Activated CD4-positive, alpha-beta memory T cell treated with anti-CD3 and anti-CD28 coated beads for 36 hours (primary cell): Measurements from ENCODE around the gene NCOA3. TPM values are rescaled to one million over a fixed set of nuclear protein-coding genes. Genes with fewer than 3 reads are reported as not detected.
A peak's percentile ranks its signal among the peaks of the same experiment; 100 is the strongest.

Experiments used
- CTCF ChIA-PET: fragments of 350-600 bp; sonication (Branson Sonifier 250); formaldehyde crosslinking; loops from one replicate; lab custom pipeline; 2021; ENCODE audit warnings: antibody characterized with exemption, inconsistent platforms; lab: Charles Lee
- POLR2A ChIA-PET: fragments of 350-600 bp; sonication (Branson Sonifier 250); formaldehyde crosslinking; loops from one replicate; lab custom pipeline; 2021; ENCODE audit warnings: antibody characterized with exemption; lab: Charles Lee
- DNase-seq: peaks from one replicate; pipeline ENCODE4 v3.0.0-alpha.2; 2020
- H3K27ac Mint-ChIP-seq: one replicate; pipeline ENCODE4 v1.8.0; 2021; ENCODE audit warnings: mixed read lengths
- H3K27me3 Mint-ChIP-seq: one replicate; pipeline ENCODE4 v1.8.0; 2021; ENCODE audit warnings: mixed read lengths
- H3K36me3 Mint-ChIP-seq: one replicate; pipeline ENCODE4 v1.8.0; 2021; ENCODE audit warnings: mixed read lengths
- H3K4me1 Mint-ChIP-seq: one replicate; pipeline ENCODE4 v1.8.0; 2021; ENCODE audit warnings: low read depth, mixed read lengths
- H3K4me3 Mint-ChIP-seq: one replicate; pipeline ENCODE4 v1.8.0; 2021; ENCODE audit warnings: mild to moderate bottlenecking, mixed read lengths
- H3K9me3 Mint-ChIP-seq: one replicate; pipeline ENCODE4 v1.8.0; 2021; ENCODE audit warnings: mixed read lengths
- intact Hi-C: fragments of 100-400 bp; cut with micrococcal nuclease; formaldehyde crosslinking; loops from one replicate; pipeline ENCODE4 v1.15.1; 2023
- total RNA-seq, 2 experiments: library from RNA; stranded (reverse); gene quantifications; one replicate each; pipeline ENCODE4 v1.2.3, GENCODE V29; 2021

The NCOA3 gene
- total RNA-seq, 2 experiments from 2014 or later, result 72.0 to 81.8 TPM

DNA sequence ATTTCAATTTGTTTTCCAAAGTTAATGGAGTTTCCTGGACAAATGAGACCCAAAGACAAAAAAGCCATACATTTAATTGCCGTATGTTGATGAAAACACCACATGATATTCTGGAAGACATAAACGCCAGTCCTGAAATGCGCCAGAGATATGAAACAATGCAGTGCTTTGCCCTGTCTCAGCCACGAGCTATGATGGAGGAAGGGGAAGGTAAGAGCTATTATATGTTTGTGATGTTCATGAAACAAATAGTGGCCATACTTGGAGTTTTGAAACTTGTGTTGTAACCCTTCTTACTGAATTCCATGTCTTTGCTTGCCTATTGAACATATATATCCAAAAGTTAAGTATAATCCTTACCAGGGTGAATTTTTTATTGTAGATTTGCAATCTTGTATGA lies 125.9 kb downstream of the NCOA3 start:
- peaks cover 48% of the 10 kb centered on the region for H3K36me3 Mint-ChIP-seq
- H3K27ac Mint-ChIP-seq, result peak overlapping the region; percentile 2
- H3K4me1 Mint-ChIP-seq, result peaks cover 8% of the 10 kb centered on the region
- DNase-seq, result no peak
- H3K4me3 Mint-ChIP-seq, result no peak overlapping the region
- CTCF ChIA-PET, result interaction anchor here (0.7 kb wide), 1 partner anchor 51 kb away, joined by 3 read pairs; no protein-coding TSS in a partner anchor
- no peaks in the 10 kb centered on the region for H3K9me3 Mint-ChIP-seq
- POLR2A ChIA-PET, result no interaction called here
- no peaks in the 10 kb centered on the region for H3K27me3 Mint-ChIP-seq
- intact Hi-C loops, result no loop called here

DNA sequence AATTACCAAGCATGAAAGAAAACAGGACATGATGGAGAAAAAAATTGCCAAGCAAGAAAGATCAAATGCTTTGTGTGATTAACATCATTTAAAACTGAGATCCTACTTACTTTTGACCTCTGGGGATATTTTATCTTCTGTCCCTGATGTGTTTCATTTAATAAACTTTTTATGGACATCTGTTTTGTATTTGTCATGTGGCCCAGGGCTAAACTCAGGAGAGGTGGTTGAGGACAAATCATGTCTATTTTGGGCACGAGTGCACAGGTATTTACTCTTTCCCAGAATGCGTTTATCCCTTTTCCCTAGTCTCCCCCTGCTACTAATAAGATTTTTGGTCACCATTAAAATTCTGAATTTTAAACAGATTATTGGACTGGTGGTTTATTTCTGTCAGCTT lies 128.2 kb downstream of the NCOA3 start:
- CTCF ChIA-PET, result interaction anchor here (1.4 kb wide), 1 partner anchor 15 kb away, joined by 3 read pairs; no protein-coding TSS in a partner anchor
- no peak for DNase-seq
- Mint-ChIP-seq H3K4me3 (no peak overlapping the region), H3K36me3 (peaks cover 52% of the 10 kb centered on the region), H3K27me3 (no peaks in the 10 kb centered on the region), H3K9me3 (no peaks in the 10 kb centered on the region), H3K4me1 (peaks cover 4% of the 10 kb centered on the region), H3K27ac (no peak overlapping the region)
- intact Hi-C loops, result no loop called here
- POLR2A ChIA-PET, result interaction anchor here (0.7 kb wide), 1 partner anchor 20 kb away, joined by 3 read pairs; no protein-coding TSS in a partner anchor

DNA sequence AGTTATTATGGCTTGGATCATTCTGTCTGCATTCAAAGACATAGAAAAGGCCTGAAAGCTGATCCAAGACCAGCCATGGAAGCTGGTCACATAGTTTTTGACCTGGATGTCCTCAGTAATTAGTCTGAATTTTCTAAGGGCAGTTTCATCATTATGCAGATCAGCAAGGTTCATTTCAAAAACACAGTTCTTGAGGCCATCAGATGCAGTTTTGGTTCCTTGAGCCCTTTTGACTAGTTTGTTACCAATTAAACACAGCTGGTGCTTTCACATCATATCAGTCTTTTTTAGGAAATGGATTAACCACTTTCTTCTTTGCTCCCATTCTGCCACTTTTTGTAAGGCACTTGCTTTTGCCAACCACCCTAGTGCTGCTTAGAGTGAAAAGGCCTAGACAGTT lies 129.4 kb downstream of the NCOA3 start:
- no peaks in the 10 kb centered on the region for H3K27me3 Mint-ChIP-seq
- ChIA-PET CTCF (interaction anchor here (0.6 to 1.4 kb wide), 2 partner anchors 10 to 16 kb away, joined by 3 read pairs; no protein-coding TSS in a partner anchor), POLR2A (interaction anchor here (0.5 kb wide), 1 partner anchor 276 kb away, joined by 4 read pairs; no protein-coding TSS in a partner anchor)
- no peak for DNase-seq
- peak overlapping the region; percentile 4 for H3K27ac Mint-ChIP-seq
- H3K9me3 Mint-ChIP-seq, result no peaks in the 10 kb centered on the region
- intact Hi-C loops, result no loop called here
- no peak overlapping the region for H3K4me3 Mint-ChIP-seq
- peaks cover 53% of the 10 kb centered on the region for H3K36me3 Mint-ChIP-seq
- H3K4me1 Mint-ChIP-seq, result no peaks in the 10 kb centered on the region

DNA sequence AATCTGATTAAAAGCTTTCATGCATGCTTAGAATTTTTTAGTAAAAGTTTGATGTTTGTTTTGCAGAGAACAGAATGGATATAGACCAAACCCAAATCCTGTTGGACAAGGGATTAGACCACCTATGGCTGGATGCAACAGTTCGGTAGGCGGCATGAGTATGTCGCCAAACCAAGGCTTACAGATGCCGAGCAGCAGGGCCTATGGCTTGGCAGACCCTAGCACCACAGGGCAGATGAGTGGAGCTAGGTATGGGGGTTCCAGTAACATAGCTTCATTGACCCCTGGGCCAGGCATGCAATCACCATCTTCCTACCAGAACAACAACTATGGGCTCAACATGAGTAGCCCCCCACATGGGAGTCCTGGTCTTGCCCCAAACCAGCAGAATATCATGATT lies 133.6 kb downstream of the NCOA3 start:
- H3K36me3 Mint-ChIP-seq, result peaks cover 56% of the 10 kb centered on the region
- H3K4me3 Mint-ChIP-seq, result no peak overlapping the region
- no peaks in the 10 kb centered on the region for H3K27me3 Mint-ChIP-seq
- H3K9me3 Mint-ChIP-seq, result no peaks in the 10 kb centered on the region
- intact Hi-C loops, result no loop called here
- no peaks in the 10 kb centered on the region for H3K4me1 Mint-ChIP-seq
- no peak for DNase-seq
- CTCF ChIA-PET, result no interaction called here
- no peak overlapping the region for H3K27ac Mint-ChIP-seq
- POLR2A ChIA-PET, result no interaction called here

DNA sequence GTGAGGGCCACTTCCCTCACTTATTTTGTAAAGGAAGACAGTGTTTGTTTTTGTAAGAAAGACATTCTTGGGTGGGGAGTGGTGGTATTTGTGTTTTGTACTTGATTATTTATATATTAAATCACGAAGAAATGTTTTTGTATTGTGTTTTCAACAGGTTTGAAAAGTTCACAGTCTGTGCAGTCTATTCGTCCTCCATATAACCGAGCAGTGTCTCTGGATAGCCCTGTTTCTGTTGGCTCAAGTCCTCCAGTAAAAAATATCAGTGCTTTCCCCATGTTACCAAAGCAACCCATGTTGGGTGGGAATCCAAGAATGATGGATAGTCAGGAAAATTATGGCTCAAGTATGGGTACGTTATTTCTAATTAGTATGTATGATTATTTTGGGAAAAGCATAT lies 137.2 kb downstream of the NCOA3 start:
- intact Hi-C loops, result no loop called here
- Mint-ChIP-seq H3K4me3 (no peak overlapping the region), H3K9me3 (no peaks in the 10 kb centered on the region), H3K4me1 (no peaks in the 10 kb centered on the region), H3K36me3 (peaks cover 59% of the 10 kb centered on the region), H3K27ac (no peak overlapping the region), H3K27me3 (no peaks in the 10 kb centered on the region)
- CTCF ChIA-PET, result no interaction called here
- DNase-seq, result no peak
- POLR2A ChIA-PET, result no interaction called here

DNA sequence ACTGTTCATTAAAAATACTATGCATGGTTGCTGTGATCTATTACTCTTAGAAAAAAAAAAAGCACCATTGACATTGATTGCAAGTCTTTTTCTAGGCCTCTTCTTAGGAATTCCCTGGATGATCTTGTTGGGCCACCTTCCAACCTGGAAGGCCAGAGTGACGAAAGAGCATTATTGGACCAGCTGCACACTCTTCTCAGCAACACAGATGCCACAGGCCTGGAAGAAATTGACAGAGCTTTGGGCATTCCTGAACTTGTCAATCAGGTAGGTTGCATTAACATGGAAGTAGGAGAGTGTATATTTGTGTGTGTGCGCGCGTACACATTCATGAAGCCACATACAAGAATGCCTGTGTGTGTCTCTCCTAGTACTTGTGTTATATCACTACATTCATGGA lies 140.4 kb downstream of the NCOA3 start:
- no peak for DNase-seq

DNA sequence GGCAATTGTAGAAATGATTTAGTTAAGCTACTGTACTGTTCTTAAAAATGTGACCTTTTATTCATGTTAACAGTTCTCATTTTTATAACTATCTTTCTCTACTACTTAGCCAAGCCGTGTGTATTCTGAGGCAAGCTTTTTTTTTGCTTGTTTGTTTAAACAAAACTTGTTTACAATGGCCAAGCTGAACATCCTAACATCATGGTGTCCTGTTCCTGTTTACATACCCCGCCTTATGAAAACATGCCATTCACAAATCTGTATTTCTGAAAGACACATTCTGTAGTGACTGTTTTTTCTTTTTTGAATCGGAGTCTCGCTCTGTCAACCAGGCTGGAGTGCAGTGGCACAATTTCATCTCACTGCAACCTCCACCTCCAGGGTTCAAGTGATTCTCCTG lies 140.9 kb downstream of the NCOA3 start:
- Mint-ChIP-seq H3K4me1 (no peaks in the 10 kb centered on the region), H3K9me3 (no peaks in the 10 kb centered on the region), H3K27ac (no peak overlapping the region), H3K4me3 (no peak overlapping the region), H3K27me3 (no peaks in the 10 kb centered on the region), H3K36me3 (peaks cover 54% of the 10 kb centered on the region)
- no peak for DNase-seq
- intact Hi-C loops, result no loop called here
- ChIA-PET POLR2A (no interaction called here), CTCF (interaction anchor here (1.3 kb wide), 1 partner anchor 21 kb away, joined by 8 read pairs; no protein-coding TSS in a partner anchor)

More for the DNA sequence above, 140.4 kb downstream of the NCOA3 start:
- ChIA-PET CTCF (interaction anchor here (1.3 kb wide), 1 partner anchor 22 kb away, joined by 8 read pairs; no protein-coding TSS in a partner anchor), POLR2A (no interaction called here)
- Mint-ChIP-seq H3K27ac (no peak overlapping the region), H3K9me3 (no peaks in the 10 kb centered on the region), H3K27me3 (no peaks in the 10 kb centered on the region), H3K36me3 (peaks cover 59% of the 10 kb centered on the region), H3K4me1 (no peaks in the 10 kb centered on the region), H3K4me3 (no peak overlapping the region)
- intact Hi-C loops, result no loop called here

DNA sequence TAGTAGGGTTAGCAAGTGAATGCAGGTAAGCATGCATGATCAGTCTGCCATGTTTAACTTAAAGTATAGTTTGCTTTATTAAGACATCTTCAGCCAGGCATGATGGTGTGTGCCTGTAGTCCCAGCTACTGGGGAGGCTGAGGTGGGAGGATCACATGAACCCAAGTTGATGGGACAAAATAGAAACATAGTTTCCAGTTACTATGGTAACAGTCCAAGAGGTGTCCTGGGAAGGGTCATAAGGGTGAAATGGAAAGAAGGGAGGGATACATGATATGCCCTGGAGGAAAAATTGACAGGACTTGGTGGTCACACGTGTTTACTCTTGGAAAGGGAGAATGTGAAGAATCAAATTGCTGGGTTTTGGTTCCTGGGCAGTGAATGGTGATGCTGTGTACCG lies 143.9 kb downstream of the NCOA3 start:
- POLR2A ChIA-PET, result no interaction called here
- Mint-ChIP-seq H3K4me3 (no peak overlapping the region), H3K27me3 (no peaks in the 10 kb centered on the region), H3K9me3 (no peaks in the 10 kb centered on the region), H3K36me3 (peaks cover 53% of the 10 kb centered on the region), H3K27ac (no peak overlapping the region), H3K4me1 (no peaks in the 10 kb centered on the region)
- no peak for DNase-seq
- CTCF ChIA-PET, result interaction anchor here (0.6 to 0.7 kb wide), 2 partner anchors 247 to 1344 kb away, joined by 3 to 4 read pairs; no protein-coding TSS in a partner anchor
- intact Hi-C loops, result no loop called here

DNA sequence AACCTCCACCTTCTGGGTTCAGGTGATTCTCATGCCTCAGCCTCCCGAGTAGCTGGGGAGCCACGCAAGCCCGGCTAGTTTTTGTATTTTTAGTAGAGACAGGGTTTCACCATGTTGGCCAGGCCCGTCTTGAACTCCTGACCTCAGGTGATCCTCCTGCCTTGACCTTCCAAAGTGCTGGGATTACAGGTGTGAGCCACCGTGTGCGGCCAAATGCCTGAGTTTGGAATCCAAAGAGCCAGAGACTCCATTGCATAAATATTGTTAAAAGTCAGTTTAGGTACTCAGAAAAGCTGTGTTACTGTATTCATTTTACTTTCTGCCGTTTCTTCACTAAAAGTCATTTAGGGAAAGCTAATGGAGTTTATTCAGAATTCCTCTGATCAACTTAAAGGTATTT lies 146.3 kb downstream of the NCOA3 start:
- intact Hi-C loops, result no loop called here
- Mint-ChIP-seq H3K27ac (no peak overlapping the region), H3K4me1 (no peaks in the 10 kb centered on the region), H3K27me3 (no peaks in the 10 kb centered on the region), H3K4me3 (no peak overlapping the region), H3K36me3 (peaks cover 57% of the 10 kb centered on the region), H3K9me3 (no peaks in the 10 kb centered on the region)
- ChIA-PET CTCF (no interaction called here), POLR2A (no interaction called here)
- DNase-seq, result no peak

DNA sequence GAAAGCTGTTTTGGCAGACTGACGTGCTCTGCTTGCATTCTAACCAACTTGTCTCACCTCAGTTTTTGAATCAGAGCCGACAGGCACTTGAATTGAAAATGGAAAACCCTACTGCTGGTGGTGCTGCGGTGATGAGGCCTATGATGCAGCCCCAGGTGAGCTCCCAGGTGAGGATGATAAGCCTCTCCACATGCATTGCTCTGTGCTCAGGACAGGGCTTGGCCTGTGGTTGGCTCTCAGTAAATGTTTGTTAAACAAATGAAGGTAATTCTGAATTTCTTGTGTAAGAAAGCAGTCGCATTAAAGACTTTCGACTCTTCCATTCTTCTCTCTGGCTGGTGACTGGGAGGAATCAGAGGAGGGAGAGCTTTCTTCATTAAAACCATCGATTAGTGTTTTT lies 147.3 kb downstream of the NCOA3 start:
- Mint-ChIP-seq H3K27ac (no peak overlapping the region), H3K36me3 (peaks cover 57% of the 10 kb centered on the region), H3K27me3 (no peaks in the 10 kb centered on the region), H3K9me3 (no peaks in the 10 kb centered on the region), H3K4me3 (no peak overlapping the region), H3K4me1 (no peaks in the 10 kb centered on the region)
- POLR2A ChIA-PET, result no interaction called here
- CTCF ChIA-PET, result interaction anchor here (1.4 to 2.7 kb wide), 2 partner anchors 12 to 15 kb away, joined by 6 to 18 read pairs; no protein-coding TSS in a partner anchor
- no peak for DNase-seq
- intact Hi-C loops, result no loop called here

DNA sequence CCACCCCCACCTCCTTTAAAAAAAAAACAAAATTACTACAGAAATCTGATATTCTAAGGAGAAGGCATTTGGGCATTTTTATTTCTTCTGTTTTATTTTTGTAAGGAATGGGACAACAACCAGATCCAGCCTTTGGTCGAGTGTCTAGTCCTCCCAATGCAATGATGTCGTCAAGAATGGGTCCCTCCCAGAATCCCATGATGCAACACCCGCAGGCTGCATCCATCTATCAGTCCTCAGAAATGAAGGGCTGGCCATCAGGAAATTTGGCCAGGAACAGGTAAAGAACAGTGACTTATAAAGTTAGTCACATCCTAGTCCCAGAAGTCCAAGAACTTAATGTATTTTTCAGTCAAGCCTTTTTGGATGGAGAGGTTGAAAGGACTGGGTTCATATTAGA lies 150.6 kb downstream of the NCOA3 start:
- no peak for DNase-seq
- no peak overlapping the region for H3K4me3 Mint-ChIP-seq
- H3K27me3 Mint-ChIP-seq, result no peaks in the 10 kb centered on the region
- H3K4me1 Mint-ChIP-seq, result no peaks in the 10 kb centered on the region
- intact Hi-C loops, result no loop called here
- POLR2A ChIA-PET, result no interaction called here
- H3K36me3 Mint-ChIP-seq, result peaks cover 50% of the 10 kb centered on the region
- no peaks in the 10 kb centered on the region for H3K9me3 Mint-ChIP-seq
- CTCF ChIA-PET, result no interaction called here
- no peak overlapping the region for H3K27ac Mint-ChIP-seq

DNA sequence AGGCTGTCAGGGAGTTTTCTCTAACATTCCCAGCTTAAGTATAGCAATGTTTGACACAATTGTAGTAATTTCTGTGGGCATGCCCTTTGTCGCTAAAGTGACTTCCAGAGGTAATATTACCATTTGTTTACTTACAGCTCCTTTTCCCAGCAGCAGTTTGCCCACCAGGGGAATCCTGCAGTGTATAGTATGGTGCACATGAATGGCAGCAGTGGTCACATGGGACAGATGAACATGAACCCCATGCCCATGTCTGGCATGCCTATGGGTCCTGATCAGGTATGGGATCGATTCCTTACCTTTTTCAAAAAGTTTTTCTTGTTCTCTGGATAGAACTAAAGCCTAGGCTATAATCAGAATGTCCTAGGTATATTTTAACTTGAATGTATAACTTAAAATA lies 151.1 kb downstream of the NCOA3 start:
- intact Hi-C loops, result no loop called here
- H3K36me3 Mint-ChIP-seq, result peaks cover 52% of the 10 kb centered on the region

DNA sequence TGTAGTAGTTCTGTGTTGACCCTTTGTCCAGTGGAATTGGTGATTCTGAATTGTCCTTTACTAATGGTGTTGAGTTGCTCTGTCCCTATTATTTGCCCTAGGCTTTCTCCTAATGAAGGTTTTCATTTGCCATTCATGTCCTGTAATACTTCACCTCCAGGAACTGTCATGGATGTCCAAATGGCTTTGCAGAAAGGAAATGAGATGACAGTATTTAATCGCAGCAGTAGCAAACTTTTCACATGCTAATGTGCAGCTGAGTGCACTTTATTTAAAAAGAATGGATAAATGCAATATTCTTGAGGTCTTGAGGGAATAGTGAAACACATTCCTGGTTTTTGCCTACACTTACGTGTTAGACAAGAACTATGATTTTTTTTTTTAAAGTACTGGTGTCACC lies 152.2 kb downstream of the NCOA3 start:
- Mint-ChIP-seq H3K9me3 (no peaks in the 10 kb centered on the region), H3K36me3 (peaks cover 50% of the 10 kb centered on the region), H3K4me3 (no peak overlapping the region), H3K27ac (peak overlapping the region; percentile 38), H3K4me1 (no peaks in the 10 kb centered on the region), H3K27me3 (no peaks in the 10 kb centered on the region)
- DNase-seq, result no peak
- intact Hi-C loops, result no loop called here
- ChIA-PET POLR2A (no interaction called here), CTCF (interaction anchor here (0.7 kb wide), 1 partner anchor 43 kb away, joined by 3 read pairs; no protein-coding TSS in a partner anchor)

More for the DNA sequence above, 151.1 kb downstream of the NCOA3 start:
- ChIA-PET CTCF (interaction anchor here (1.0 kb wide), 1 partner anchor 12 kb away, joined by 3 read pairs; no protein-coding TSS in a partner anchor), POLR2A (no interaction called here)
- Mint-ChIP-seq H3K27ac (peak overlapping the region; percentile 23), H3K4me3 (no peak overlapping the region), H3K4me1 (no peaks in the 10 kb centered on the region), H3K27me3 (no peaks in the 10 kb centered on the region), H3K9me3 (no peaks in the 10 kb centered on the region)
- no peak for DNase-seq
